Measurements from ENCODE around the gene RGP1. TPM values are rescaled to one million over a fixed set of nuclear protein-coding genes. Genes with fewer than 3 reads are reported as not detected.

Gene RGP1
- total RNA-seq, 1 donor from 2014 or later, result 11.2 TPM

DNA sequence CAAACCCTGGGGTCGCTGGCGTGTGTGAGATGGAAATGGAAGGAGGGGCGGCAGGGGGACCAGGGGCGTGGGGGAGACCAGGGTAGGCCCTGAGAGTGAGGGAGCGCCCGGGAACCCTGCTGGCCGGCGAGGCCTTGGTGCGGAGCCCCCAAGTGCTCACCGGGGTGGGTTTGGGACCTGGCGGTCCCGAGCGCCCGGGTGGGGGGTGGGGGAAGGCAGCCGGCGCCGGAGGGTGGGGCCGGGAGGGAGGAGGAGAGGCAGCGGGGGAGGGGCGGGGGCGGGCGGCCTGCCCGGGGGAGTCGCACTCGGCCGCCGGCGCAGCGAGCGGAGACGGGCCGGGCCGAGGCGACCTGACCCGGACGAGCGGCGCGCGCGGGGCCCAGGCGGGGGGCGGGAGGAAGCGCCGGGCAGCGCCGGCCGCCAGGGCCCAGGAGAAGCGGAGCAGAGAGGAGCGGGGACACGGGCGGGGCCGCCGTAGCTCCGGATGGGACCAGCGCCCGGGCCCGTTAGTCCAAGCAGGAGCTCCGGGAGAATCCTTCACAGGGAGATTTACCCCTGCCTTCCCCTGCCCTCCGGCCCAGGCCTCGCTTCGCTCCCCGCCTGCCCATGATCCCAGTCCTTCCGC is 42.3 kb downstream of the RGP1 start, which contains the start of gene NPR2:
Gene NPR2, plus strand, starts transcription at position 295 of the 625 bp plus-strand sequence. CDS start 818 bp downstream, outside the sequence.
- Histone ChIP-seq H3K4me2 (peak within 1 kb of the TSS; percentile 86), H3K79me2 (ENCODE audit: low read depth) (no peaks in the 10 kb centered on the region), H3K9ac (no peak within 1 kb of the TSS), H3K27me3 (no peaks in the 10 kb centered on the region), H3K27ac (no peak within 1 kb of the TSS), H3F3A (ENCODE audit: low read depth) (peaks cover 6% of the 10 kb centered on the region), H3K4me3 (peak within 1 kb of the TSS; percentile 51), H2AFZ (replicated peaks) (peak within 1 kb of the TSS; percentile 15), H4K20me1 (ENCODE audit: low read depth) (no peaks in the 10 kb centered on the region), H3K36me3 (no peaks in the 10 kb centered on the region), H3K9me3 (ENCODE audit: low read depth) (no peaks in the 10 kb centered on the region), H3K4me1 (peaks cover 8% of the 10 kb centered on the region)
- TF ChIP-seq EZH2 (IDR thresholded peaks at IDR 0.05), result no peak
- no peak for TF ChIP-seq CTCF (IDR thresholded peaks at IDR 0.05)
- no peak for TF ChIP-seq EZH2phosphoT487 (IDR thresholded peaks at IDR 0.05)
- peak within 1 kb of the TSS; percentile 80 for H3K4me3 Mint-ChIP-seq
- H3K27me3 Mint-ChIP-seq (ENCODE audit: insufficient read depth, low read depth), result peaks cover 4% of the 10 kb centered on the region
- peak within 1 kb of the TSS; percentile 90 for H3K27ac Mint-ChIP-seq
- no peaks in the 10 kb centered on the region for H3K9me3 Mint-ChIP-seq
- peaks cover 17% of the 10 kb centered on the region for H3K4me1 Mint-ChIP-seq
- DNase-seq (ENCODE audit: low spot score), result peak; percentile 79
- no peaks in the 10 kb centered on the region for H3K36me3 Mint-ChIP-seq

DNA sequence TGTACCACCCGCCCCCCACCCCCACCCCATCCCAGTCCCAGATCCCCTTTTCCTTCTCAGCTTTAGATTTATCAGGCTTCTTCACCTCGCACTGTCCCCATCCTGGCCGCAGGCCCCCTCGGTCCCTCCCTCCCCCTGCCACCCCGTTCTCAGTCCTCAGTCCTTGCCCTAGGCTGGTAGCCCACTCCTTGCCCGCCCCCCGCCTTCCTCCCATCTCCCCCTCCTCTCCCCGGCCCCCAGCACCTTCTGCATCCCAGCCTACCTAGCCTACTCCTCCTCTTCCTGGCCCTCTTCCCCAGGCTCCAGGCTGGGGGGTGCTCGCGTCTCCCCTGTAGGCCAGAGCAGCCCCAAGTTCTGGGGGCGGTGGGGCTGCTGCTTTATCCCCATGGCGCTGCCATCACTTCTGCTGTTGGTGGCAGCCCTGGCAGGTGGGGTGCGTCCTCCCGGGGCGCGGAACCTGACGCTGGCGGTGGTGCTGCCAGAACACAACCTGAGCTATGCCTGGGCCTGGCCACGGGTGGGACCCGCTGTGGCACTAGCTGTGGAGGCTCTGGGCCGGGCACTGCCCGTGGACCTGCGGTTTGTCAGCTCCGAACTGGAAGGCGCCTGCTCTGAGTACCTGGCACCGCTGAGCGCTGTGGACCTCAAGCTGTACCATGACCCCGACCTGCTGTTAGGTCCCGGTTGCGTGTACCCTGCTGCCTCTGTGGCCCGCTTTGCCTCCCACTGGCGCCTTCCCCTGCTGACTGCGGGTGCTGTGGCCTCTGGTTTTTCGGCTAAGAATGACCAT is 43.1 kb downstream of the RGP1 start:
- H3K36me3 Mint-ChIP-seq, result no peaks in the 10 kb centered on the region
- no peaks in the 10 kb centered on the region for H3K36me3 ChIP-seq
- H3K4me2 ChIP-seq, result peak overlapping the region; percentile 86
- no peak for DNase-seq (ENCODE audit: low spot score)
- peaks cover 6% of the 10 kb centered on the region for H3K27me3 Mint-ChIP-seq (ENCODE audit: insufficient read depth, low read depth)
- H3F3A ChIP-seq (ENCODE audit: low read depth), result peaks cover 6% of the 10 kb centered on the region
- H3K79me2 ChIP-seq (ENCODE audit: low read depth), result no peaks in the 10 kb centered on the region
- TF ChIP-seq CTCF (IDR thresholded peaks at IDR 0.05) (no peak), EZH2phosphoT487 (IDR thresholded peaks at IDR 0.05) (no peak), EZH2 (IDR thresholded peaks at IDR 0.05) (no peak)
- no peak overlapping the region for H3K27ac Mint-ChIP-seq
- no peaks in the 10 kb centered on the region for H3K9me3 Mint-ChIP-seq
- no peaks in the 10 kb centered on the region for H4K20me1 ChIP-seq (ENCODE audit: low read depth)
- H3K4me3 ChIP-seq, result peak overlapping the region; percentile 51
- peaks cover 8% of the 10 kb centered on the region for H3K4me1 ChIP-seq
- no peaks in the 10 kb centered on the region for H3K27me3 ChIP-seq
- H3K4me3 Mint-ChIP-seq, result peak overlapping the region; percentile 72
- H3K27ac ChIP-seq, result no peak overlapping the region
- H3K4me1 Mint-ChIP-seq, result peaks cover 20% of the 10 kb centered on the region
- no peak overlapping the region for H3K9ac ChIP-seq
- no peaks in the 10 kb centered on the region for H3K9me3 ChIP-seq (ENCODE audit: low read depth)
- H2AFZ ChIP-seq (replicated peaks), result no peak overlapping the region

DNA sequence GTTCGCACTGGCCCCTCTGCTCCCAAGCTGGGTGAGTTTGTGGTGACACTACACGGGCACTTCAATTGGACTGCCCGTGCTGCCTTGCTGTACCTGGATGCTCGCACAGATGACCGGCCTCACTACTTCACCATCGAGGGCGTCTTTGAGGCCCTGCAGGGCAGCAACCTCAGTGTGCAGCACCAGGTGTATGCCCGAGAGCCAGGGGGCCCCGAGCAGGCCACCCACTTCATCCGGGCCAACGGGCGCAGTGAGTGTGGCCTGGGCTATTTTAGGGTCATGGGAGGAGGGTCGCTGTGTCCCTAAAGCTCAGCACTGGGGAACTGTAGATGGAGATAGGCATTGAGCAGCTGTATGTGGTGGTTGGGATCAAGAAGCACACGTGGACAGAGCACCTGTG is 43.7 kb downstream of the RGP1 start:
- Histone ChIP-seq H3K79me2 (ENCODE audit: low read depth) (no peaks in the 10 kb centered on the region), H3K4me3 (no peak overlapping the region), H3K36me3 (no peaks in the 10 kb centered on the region), H3K27ac (no peak overlapping the region), H3F3A (ENCODE audit: low read depth) (peaks cover 6% of the 10 kb centered on the region), H3K9me3 (ENCODE audit: low read depth) (no peaks in the 10 kb centered on the region), H3K9ac (no peak overlapping the region), H2AFZ (replicated peaks) (no peak overlapping the region), H3K4me1 (peaks cover 8% of the 10 kb centered on the region), H4K20me1 (ENCODE audit: low read depth) (no peaks in the 10 kb centered on the region), H3K4me2 (no peak overlapping the region), H3K27me3 (no peaks in the 10 kb centered on the region)
- no peak for DNase-seq (ENCODE audit: low spot score)
- no peak overlapping the region for H3K27ac Mint-ChIP-seq
- TF ChIP-seq EZH2phosphoT487 (IDR thresholded peaks at IDR 0.05) (no peak), EZH2 (IDR thresholded peaks at IDR 0.05) (no peak), CTCF (IDR thresholded peaks at IDR 0.05) (no peak)
- H3K4me3 Mint-ChIP-seq, result peak overlapping the region; percentile 72
- H3K36me3 Mint-ChIP-seq, result no peaks in the 10 kb centered on the region
- H3K9me3 Mint-ChIP-seq, result no peaks in the 10 kb centered on the region
- H3K27me3 Mint-ChIP-seq (ENCODE audit: insufficient read depth, low read depth), result peaks cover 6% of the 10 kb centered on the region
- peaks cover 21% of the 10 kb centered on the region for H3K4me1 Mint-ChIP-seq

Measured in neural progenitor cell (in vitro differentiated cells).